Left forelimb (tissue), 1 donor: ENCODE data around the gene KSR2.
"Not testable (repeated sequence)": the region's sequence is repeated elsewhere in the genome, so short reads cannot be mapped to it uniquely, and the experiment has no call there.

Source experiments
- DNase-seq: peaks from one replicate; pipeline ENCODE4 v3.0.0-alpha.2; 2018; ENCODE audit warnings: low spot score

Gene KSR2

GRCh38 chr12:117857139-117857538, 111.7 kb downstream of the KSR2 start:
- not testable (repeated sequence) for DNase-seq

- DNase-seq: no peak
Measured at GRCh38 chr12:117855165-117855564, 113.6 kb downstream of the KSR2 start.

- DNase-seq: no peak
Measured at GRCh38 chr12:117854339-117855012, 114.3 kb downstream of the KSR2 start.

GRCh38 chr12:117853600-117853999, 115.2 kb downstream of the KSR2 start:
- no peak for DNase-seq

- no peak for DNase-seq
Measured at GRCh38 chr12:117850048-117850447, 118.7 kb downstream of the KSR2 start.

- DNase-seq: no peak
Measured at GRCh38 chr12:117847371-117847770, 121.4 kb downstream of the KSR2 start.

- DNase-seq: no peak
Measured at GRCh38 chr12:117845271-117845904, 123.4 kb downstream of the KSR2 start.

GRCh38 chr12:117844114-117844830, 124.5 kb downstream of the KSR2 start:
- no peak for DNase-seq

GRCh38 chr12:117842630-117843029, 126.2 kb downstream of the KSR2 start:
- DNase-seq: no peak

GRCh38 chr12:117842220-117842619, 126.6 kb downstream of the KSR2 start:
- no peak for DNase-seq

- DNase-seq: no peak
Measured at GRCh38 chr12:117837737-117838050, 131.1 kb downstream of the KSR2 start.

GRCh38 chr12:117836999-117837736, 131.6 kb downstream of the KSR2 start:
- peak; percentile 82 for DNase-seq

GRCh38 chr12:117836476-117836875, 132.3 kb downstream of the KSR2 start:
- no peak for DNase-seq

GRCh38 chr12:117835156-117835555, 133.6 kb downstream of the KSR2 start:
- DNase-seq: no peak

- no peak for DNase-seq
Measured at GRCh38 chr12:117832459-117833457, 136.0 kb downstream of the KSR2 start.

- DNase-seq: no peak
Measured at GRCh38 chr12:117830471-117830870, 138.3 kb downstream of the KSR2 start.

GRCh38 chr12:117829108-117829507, 139.7 kb downstream of the KSR2 start:
- no peak for DNase-seq

- DNase-seq: no peak
Measured at GRCh38 chr12:117827660-117828059, 141.1 kb downstream of the KSR2 start.

GRCh38 chr12:117825827-117826226, 143.0 kb downstream of the KSR2 start:
- DNase-seq: no peak

- no peak for DNase-seq
Measured at GRCh38 chr12:117821480-117822175, 147.2 kb downstream of the KSR2 start.
